SK-N-SH treated with all-trans-retinoic acid at 6 μM for 48 hours (cell line): ENCODE measurements around the gene FAR1.

Experiments
- ARNTL ChIP-seq: fragments of 450-650 bp; formaldehyde crosslinking; IDR thresholded peaks from 2 replicates; pipeline ENCODE4 v1.5.0; 2020; ENCODE audit warnings: low read depth, mild to moderate bottlenecking, moderate library complexity, borderline replicate concordance
- BACH2 ChIP-seq: fragments of 250-450 bp; sonication (Bioruptor Pico); IDR thresholded peaks from 2 replicates; pipeline ENCODE4 v1.9.0; 2021; ENCODE audit warnings: mild to moderate bottlenecking, borderline replicate concordance
- CREB5 ChIP-seq: fragments of 250-450 bp; sonication (Bioruptor Pico); IDR thresholded peaks from 2 replicates; pipeline ENCODE4 v1.5.1; 2020; ENCODE audit warnings: low read depth, mild to moderate bottlenecking, moderate library complexity
- CSDC2 ChIP-seq: fragments of 250-450 bp; sonication (Bioruptor Pico); IDR thresholded peaks from 2 replicates; pipeline ENCODE4 v1.5.0; 2020; ENCODE audit warnings: mild to moderate bottlenecking, moderate library complexity
- ESRRG ChIP-seq: fragments of 250-450 bp; sonication (Bioruptor Pico); IDR thresholded peaks from 2 replicates; pipeline ENCODE4 v1.6.1; 2021; ENCODE audit warnings: mild to moderate bottlenecking
- PATZ1 ChIP-seq: fragments of 250-450 bp; sonication (Bioruptor Pico); IDR thresholded peaks from 2 replicates; pipeline ENCODE4 v1.8.0; 2020; ENCODE audit warnings: mild to moderate bottlenecking, moderate library complexity, borderline replicate concordance
- PPARA ChIP-seq: fragments of 250-450 bp; sonication (Bioruptor Pico); IDR thresholded peaks from 2 replicates; pipeline ENCODE4 v1.5.0; 2020; ENCODE audit warnings: mild to moderate bottlenecking, borderline replicate concordance
- SNAI2 ChIP-seq: fragments of 250-450 bp; sonication (Bioruptor Pico); IDR thresholded peaks from 2 replicates; pipeline ENCODE4 v1.5.0; 2020; ENCODE audit warnings: mild to moderate bottlenecking, moderate library complexity
- TCF4 ChIP-seq: fragments of 250-450 bp; sonication (Bioruptor Pico); IDR thresholded peaks from 2 replicates; pipeline ENCODE4 v1.8.0; 2021; ENCODE audit warnings: mild to moderate bottlenecking, moderate library complexity, borderline replicate concordance
- TSHZ2 ChIP-seq: fragments of 250-450 bp; sonication (Bioruptor Pico); IDR thresholded peaks from 2 replicates; pipeline ENCODE4 v1.5.0; 2020; ENCODE audit warnings: mild to moderate bottlenecking, moderate library complexity
- ZFP3 ChIP-seq: fragments of 250-450 bp; sonication (Bioruptor Pico); IDR thresholded peaks from 2 replicates; pipeline ENCODE4 v1.5.0; 2020; ENCODE audit warnings: mild to moderate bottlenecking, moderate library complexity
- ZFP30 ChIP-seq: fragments of 450-650 bp; formaldehyde crosslinking; IDR thresholded peaks from 2 replicates; pipeline ENCODE4 v1.5.0; 2022; ENCODE audit warnings: mild to moderate bottlenecking, moderate library complexity
- ZNF70 ChIP-seq: fragments of 450-650 bp; formaldehyde crosslinking; IDR thresholded peaks from 2 replicates; pipeline ENCODE4 v1.5.0; 2020; ENCODE audit warnings: mild to moderate bottlenecking, moderate library complexity

- TF ChIP-seq ZFP30 (CRISPR knock-in tag): no peak
- TF ChIP-seq CREB5 (CRISPR knock-in tag): no peak
- TF ChIP-seq ZNF70 (CRISPR knock-in tag): no peak
- TF ChIP-seq PPARA (CRISPR knock-in tag): no peak
- TF ChIP-seq TCF4 (CRISPR knock-in tag): no peak
- no peak for TF ChIP-seq BACH2 (CRISPR knock-in tag)
- TF ChIP-seq ZFP3 (CRISPR knock-in tag): no peak
- TF ChIP-seq ARNTL: no peak
- TF ChIP-seq TSHZ2 (CRISPR knock-in tag): no peak
- TF ChIP-seq ESRRG: no peak
- TF ChIP-seq SNAI2: no peak
- TF ChIP-seq PATZ1 (CRISPR knock-in tag): no peak
- no peak for TF ChIP-seq CSDC2
These were observed 27.4 kb downstream of the FAR1 start for GRCh38 chr11:13695886-13696285.
